LNCAP (cell line): Measurements from ENCODE around the gene DDIAS.

Source experiments
- CTCF ChIP-seq: fragments of 450-650 bp; IDR thresholded peaks from 2 replicates; pipeline ENCODE4 v1.5.1; 2017; ENCODE audit warnings: mild to moderate bottlenecking

Gene DDIAS

DNA sequence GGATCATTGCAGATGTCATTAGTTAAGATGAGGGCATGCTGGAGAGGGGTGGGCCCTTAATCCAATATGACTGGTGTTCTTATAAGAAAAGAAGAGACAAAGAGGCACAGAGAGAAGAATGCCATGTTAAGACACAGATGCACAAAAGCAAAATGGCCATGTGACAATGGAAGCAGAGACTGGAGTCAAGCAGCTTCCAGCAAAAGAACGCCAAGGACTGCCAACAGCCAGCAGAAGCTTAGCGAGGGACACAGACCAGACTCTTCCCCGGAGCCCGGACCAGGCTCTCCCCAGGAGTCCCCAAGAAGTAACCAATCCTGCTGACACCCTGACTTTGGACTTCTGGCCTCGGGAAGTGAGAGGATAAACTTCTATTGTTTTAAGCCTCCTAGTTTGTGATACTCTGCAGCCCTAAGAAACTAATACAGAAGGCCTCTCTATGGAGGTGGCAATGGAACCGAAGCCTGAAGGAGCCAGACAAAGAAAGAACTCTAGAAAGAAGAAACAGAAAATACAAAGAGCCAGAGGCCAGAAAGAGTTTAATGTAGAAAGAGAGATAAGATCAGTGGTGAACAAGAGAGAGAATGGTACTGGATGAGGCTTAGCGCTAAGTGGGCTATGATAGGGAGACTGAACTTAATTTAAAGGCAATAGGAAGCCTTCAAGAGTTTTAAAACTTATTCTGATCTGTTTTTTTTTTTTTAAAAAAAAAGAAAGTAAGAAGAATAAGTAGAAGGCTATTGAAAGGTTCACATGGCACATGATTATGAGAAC lies 29.0 kb upstream of the DDIAS start:
- TF ChIP-seq CTCF: no peak

GRCh38 chr11:82873919-82874333 lies 27.6 kb upstream of the DDIAS start:
- no peak for TF ChIP-seq CTCF

DNA sequence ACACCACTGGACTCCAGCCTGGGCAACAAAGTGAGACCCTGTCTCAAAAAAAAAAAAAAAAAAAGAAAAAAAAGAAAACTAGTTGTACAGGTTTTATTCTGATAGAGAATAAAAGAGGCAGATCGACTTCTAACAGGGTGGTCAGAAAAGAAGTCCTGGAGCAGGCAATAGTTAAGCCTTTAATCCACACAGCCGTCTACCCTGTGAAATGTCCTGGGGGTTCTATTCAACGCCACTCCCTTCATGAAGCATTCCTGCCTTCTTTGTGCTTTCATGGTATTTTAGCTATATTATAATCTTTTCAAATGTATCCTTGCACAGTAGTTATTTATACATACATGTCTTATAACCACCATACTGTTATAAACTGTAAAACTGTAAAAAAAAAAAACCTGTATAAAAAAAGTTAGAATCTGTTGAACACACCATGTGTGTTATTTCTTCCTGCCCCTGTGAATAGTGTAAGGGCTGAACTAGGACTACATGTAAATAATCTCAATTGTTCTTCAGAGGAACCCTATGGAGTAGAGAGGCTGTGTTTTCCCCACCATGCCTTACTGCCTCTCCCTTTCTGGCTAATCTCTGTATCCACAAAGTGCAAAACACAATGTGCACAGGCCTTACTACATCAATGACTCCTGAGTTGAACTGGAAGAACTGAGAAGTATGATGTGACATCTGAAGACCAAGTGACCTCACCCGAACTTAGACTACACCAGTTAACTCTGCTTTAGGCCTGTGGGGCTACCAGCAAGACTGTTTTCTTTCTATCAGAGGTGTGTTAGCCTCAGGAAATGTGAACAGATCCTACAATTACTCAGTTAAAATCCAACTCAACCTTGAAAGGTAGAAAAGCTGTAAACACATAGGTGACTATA lies 26.7 kb upstream of the DDIAS start:
- TF ChIP-seq CTCF: no peak

GRCh38 chr11:82883853-82884252 lies 17.7 kb upstream of the DDIAS start:
- no peak for TF ChIP-seq CTCF

DNA sequence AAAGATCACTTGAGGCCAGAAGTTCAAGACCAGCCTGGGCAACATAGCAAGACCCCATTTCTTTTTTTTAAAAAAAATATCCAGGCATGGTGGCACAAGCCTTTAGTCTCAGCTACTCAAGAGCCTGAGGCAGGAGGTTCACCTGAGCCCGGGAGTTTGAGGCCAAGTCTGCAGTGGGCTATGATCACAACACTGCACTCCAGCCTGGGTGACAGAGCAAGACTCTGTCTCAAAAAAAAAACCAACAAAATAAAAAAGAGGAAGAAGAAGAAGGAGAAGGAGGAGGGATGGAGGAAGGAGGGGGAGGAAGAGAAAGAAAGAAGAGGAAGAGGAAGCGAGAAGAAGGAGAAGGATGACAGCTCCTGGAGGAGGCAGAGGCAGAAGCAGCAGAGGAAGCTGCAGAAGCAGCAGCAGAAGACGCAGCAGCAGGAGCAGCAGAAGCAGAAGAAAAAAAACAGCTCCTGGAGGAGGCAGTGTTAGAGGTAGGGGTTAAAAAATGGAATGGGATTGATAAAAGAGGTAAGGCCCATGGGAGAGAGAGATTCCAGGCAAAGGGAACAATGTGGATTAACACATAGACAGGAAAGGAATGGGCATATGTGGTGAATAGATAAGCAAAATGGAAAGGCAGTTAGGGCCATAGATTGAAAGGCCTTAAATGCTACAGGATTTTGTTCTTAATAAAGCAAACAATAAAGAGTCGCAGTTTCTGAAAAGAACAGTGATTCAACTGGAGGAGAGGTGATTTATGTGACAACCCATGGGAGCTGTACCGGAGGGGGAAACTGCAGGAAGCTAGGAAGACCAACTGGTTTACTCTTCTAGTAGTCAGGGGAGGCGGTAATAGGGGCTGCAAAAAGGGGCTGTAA lies 12.2 kb upstream of the DDIAS start:
- TF ChIP-seq CTCF: no peak

DNA sequence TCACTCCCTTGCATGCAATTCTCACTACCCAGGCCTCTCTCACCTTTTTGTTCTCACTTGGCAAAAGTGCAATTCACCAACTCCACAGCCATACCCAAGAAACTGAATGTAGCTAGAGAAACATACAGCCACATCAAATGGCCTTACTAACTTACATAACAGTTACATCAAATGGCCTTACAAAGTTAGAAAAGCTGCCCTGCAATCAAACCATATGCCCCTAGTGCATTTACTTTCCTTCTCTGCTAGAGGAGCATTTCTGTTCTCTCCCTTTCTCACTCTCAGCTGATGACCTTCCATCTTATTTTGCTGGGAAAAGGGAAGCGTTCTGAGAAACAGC lies 11.6 kb upstream of the DDIAS start:
- TF ChIP-seq CTCF: no peak

DNA sequence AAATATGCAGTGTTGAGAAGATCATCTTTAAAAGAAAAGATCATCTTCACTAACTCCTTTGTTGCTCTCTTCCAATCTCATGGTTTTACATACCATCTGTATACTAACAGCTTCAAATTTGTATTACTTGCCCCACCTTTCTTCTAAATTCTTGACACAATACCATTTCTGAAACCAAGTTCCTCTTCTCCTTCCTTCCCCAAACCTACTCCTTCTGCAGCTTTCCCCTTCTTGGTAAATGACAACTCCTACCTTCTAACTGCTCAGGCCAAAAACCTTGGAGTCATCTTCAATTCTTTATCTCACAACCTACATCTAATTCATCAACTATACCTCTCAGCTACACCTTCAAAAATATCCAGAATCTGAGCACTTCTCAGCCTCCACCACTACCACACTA lies 10.6 kb upstream of the DDIAS start:
- no peak for TF ChIP-seq CTCF
